ENCODE measurements around the gene STT3B.

- TF ChIP-seq CTCF (conservative IDR thresholded peaks at IDR 0.05; ENCODE audit: low read length) = no peak
- no peak for TF ChIP-seq EZH2phosphoT487 (IDR thresholded peaks at IDR 0.05; ENCODE audit: borderline replicate concordance, low read depth, low read length)
Observed at GRCh38 chr3:31654998-31655397, 122.3 kb downstream of the STT3B start.
